AG10803 (cell line): ENCODE measurements around the gene MAP3K20.
"Not testable (repeated sequence)": the region's sequence is repeated elsewhere in the genome, so short reads cannot be mapped to it uniquely, and the experiment has no call there.

ENCODE experiments used
- DNase-seq: peaks from one replicate; pipeline ENCODE4 v3.0.0; 2010; ENCODE audit warnings: low read depth
- H3K4me3 ChIP-seq: 2 replicates; pipeline ENCODE4 v1.5.1; 2011; ENCODE audit warnings: mild to moderate bottlenecking, low read length, control low read depth
- TF ChIP-seq, protein P1 (sequence below): conservative IDR thresholded peaks from 2 replicates; pipeline ENCODE4 v1.5.1; 2011; ENCODE audit warnings: mild to moderate bottlenecking, low read length, control low read depth, inconsistent platforms

MAP3K20 gene

DNA sequence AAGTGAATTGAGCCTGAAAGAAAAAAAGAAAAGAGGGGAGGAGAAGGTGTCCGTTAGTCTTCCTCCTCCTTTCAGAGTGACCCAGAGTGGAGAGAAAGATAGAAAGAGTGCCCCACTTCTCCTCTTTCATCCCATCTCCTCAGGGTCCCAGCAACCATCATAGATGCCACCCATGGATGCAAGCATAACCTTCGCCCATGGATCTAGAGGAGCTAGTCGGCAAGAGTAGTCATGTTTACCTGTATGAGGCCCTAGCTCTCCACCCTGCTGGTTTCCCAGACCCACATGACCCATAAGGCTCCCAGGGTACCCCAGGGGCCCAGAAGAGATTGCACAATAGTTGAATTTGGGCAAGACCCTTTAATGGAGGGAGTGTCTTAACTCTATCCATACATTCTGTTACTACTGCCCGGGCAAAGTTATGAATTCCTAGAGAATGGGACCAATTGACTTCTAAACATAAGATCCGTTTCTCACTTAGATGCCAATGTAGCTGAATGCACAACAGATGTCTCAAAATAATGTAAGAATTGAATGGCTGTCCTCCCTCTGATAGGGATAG, 223.0 kb downstream of the MAP3K20 start:
- TF ChIP-seq, protein P1, sequence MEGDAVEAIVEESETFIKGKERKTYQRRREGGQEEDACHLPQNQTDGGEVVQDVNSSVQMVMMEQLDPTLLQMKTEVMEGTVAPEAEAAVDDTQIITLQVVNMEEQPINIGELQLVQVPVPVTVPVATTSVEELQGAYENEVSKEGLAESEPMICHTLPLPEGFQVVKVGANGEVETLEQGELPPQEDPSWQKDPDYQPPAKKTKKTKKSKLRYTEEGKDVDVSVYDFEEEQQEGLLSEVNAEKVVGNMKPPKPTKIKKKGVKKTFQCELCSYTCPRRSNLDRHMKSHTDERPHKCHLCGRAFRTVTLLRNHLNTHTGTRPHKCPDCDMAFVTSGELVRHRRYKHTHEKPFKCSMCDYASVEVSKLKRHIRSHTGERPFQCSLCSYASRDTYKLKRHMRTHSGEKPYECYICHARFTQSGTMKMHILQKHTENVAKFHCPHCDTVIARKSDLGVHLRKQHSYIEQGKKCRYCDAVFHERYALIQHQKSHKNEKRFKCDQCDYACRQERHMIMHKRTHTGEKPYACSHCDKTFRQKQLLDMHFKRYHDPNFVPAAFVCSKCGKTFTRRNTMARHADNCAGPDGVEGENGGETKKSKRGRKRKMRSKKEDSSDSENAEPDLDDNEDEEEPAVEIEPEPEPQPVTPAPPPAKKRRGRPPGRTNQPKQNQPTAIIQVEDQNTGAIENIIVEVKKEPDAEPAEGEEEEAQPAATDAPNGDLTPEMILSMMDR, result no peak
- no peak for DNase-seq
- no peak overlapping the region for H3K4me3 ChIP-seq

DNA sequence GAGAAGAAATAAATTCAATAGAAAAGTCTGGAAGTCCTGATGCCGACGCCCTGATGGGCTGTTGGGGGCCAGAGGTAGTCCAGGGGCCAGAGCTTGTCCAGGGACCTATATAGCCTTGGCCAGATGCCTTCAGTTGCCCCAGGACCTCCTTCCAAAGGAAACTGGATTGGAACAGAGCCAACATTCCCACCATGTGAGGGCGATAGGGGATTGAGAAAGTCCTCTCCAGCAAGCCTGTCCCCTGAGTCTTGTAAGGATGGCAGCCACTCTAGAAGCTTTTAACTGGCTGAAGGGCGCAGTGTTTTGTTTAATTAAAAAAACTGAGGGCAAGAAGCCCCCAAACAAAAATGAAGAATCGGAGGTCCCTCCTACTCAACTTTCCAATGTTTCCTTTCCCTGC, 224.1 kb downstream of the MAP3K20 start:
- TF ChIP-seq, protein P1, result no peak
- DNase-seq, result no peak
- H3K4me3 ChIP-seq, result no peak overlapping the region

DNA sequence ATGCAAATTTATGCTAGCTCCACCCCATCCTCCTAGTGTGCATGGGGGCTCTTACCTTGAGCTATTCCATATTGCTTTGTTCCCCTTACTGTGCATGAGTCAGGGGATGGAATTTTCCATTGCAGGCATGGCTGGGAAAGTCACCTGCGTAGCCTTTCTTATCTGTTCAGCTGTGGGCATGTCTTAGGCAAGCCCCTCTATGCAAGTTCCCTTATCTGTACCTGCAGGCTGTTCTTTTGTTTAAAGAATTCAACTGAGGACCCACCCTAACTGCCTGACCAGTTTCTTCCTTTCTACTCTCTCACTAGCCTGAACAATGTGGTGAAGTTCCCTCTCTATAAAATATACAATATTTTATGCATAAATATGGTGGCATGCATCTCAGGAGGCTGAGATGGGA, 224.8 kb downstream of the MAP3K20 start:
- TF ChIP-seq, protein P1, result no peak
- DNase-seq, result no peak
- no peak overlapping the region for H3K4me3 ChIP-seq

DNA sequence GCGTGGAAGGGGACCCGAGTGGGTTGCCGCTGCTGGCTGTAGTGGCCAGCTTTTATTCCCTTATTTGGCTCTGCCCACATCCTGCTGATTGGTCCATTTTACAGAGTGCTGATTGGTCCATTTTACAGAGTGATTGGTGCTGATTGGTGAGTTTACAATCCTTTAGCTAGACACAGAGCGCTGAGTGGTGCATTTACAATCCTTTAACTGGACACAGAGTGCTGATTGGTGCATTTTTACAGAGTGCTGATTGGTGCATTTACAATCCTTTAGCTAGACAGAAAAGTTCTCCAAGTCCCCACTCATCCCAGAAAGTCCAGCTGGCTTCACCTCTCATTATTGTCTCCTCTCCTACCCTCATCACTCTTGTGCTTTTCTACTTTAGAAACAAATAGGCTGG, 225.9 kb downstream of the MAP3K20 start:
- not testable (repeated sequence) for H3K4me3 ChIP-seq, DNase-seq

DNA sequence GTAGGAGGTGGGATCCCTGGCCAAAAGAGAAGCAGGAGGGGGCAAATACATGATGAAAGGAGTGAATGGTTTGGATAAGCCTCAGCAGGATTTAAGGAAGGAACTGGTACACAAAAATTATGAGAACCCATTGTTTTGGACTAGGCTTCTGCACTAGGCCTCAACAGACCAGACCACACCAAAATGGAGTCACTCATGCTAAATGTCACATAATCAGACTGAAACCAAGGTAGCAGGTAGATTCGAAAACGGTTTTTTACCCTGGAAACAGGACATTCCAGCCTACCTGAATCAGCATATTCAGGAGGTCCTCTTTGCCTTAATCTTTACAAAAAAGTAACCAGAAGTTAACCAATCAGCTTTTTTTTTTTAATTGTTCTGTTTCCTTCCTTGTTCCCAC, 229.7 kb downstream of the MAP3K20 start:
- no peak for DNase-seq
- TF ChIP-seq, protein P1, result no peak
- H3K4me3 ChIP-seq, result no peak overlapping the region

DNA sequence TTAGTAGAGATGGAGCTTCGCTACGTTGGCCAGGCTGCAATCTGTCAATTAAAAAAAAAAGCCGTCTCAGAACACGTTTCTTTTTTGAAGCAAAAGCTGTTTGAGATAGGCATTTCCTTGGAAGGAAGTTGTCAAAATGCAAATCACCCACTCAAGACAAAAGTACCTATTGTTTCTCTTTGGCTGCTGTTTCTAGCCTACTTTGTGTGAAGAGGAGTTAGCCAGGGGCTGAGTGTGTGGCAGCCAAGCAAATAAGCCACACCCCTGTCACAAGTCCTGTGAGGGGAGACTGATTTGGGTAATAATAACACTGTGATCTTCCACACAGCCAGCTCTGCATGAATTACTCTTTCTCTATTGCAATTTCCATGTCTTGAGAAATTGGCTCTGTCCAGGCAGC, 231.6 kb downstream of the MAP3K20 start:
- no peak overlapping the region for H3K4me3 ChIP-seq
- DNase-seq, result no peak
- TF ChIP-seq, protein P1, result no peak

DNA sequence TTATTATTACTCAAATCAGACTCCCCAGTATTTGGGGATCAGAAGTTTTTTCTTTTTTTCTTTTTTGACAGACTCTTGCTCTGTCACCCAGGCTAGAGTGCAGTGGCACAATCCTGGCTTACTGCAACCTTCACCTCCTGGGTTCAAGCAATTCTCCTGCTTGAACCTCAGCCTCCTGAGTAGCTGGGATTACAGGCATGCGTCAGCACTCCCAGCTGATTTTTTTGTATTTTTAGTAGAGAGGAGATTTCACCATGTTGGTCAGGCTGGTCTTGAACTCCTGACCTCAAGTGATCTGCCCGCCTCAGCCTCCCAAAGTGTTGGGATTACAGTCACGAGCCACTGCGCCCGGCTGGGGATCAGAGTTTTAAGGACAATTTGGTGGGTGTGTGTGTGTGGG, 233.7 kb downstream of the MAP3K20 start:
- not testable (repeated sequence) for DNase-seq, H3K4me3 ChIP-seq

DNA sequence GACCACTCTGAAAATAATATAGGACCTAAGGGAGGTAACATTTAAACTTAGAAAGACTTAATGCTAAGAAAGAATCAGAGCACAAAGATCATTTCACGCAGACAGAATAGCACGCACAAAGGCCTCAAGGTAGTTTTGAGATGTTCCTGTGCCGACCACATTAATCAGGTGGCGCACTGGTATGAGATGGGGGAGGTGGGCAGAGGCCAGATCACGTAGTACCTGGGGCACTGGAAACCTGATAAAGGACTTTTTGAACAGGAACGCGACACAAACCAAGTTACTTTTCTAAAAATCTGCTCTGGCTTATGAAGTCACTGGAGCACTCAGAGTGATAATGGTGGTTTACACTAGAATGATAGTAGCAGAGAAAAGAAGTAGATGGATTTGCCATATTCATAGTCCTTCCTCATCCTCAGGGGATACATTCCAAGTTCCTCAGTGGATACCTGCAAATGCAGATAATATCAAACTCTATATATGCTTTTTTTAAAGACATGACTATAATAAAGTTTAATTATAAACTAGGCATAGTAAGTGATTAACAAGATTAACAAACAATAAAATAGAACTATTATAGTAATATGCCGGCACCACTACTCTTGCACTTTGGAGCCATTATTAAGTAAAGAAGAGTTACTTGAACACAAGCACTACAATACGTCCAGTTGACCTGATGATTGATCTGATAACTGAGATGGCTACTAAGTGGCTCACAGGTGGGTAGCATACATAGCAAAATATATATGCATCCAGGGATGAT, 236.4 kb downstream of the MAP3K20 start:
- no peak overlapping the region for H3K4me3 ChIP-seq
- TF ChIP-seq, protein P1, result no peak
- no peak for DNase-seq
